ENCODE results near the gene EML1. TPM values are rescaled to one million over a fixed set of nuclear protein-coding genes. Genes with fewer than 3 reads are reported as not detected.

Gene EML1
- total RNA-seq, 3 donors from 2014 or later (not counting 1 experiment from before 2014, with no cell fraction given) = not detected

GRCh38 chr14:99966037-99966835, 173.0 kb downstream of the EML1 start:
- Mint-ChIP-seq H3K27me3 (ENCODE audit: low read depth in 2 of 2) (peaks cover 14 to 35% of the 10 kb centered on the region in 2 donors), H3K36me3 (no peaks in the 10 kb centered on the region), H3K4me1 (no peaks in the 10 kb centered on the region), H3K9me3 (no peaks in the 10 kb centered on the region), H3K27ac (no peak overlapping the region), H3K4me3 (no peak overlapping the region)
- Histone ChIP-seq H3K9me3 (ENCODE audit: control insufficient read depth, insufficient read depth, low read length) (no peaks in the 10 kb centered on the region), H3K36me3 (ENCODE audit: control insufficient read depth, insufficient read depth, low read length) (no peaks in the 10 kb centered on the region), H3K4me1 (ENCODE audit: control insufficient read depth, insufficient read depth, low read length) (peaks cover 6% of the 10 kb centered on the region), H3K27me3 (ENCODE audit: control insufficient read depth, insufficient read depth, low read length) (peaks cover 2% of the 10 kb centered on the region), H3K27ac (ENCODE audit: low read length) (no peak overlapping the region), H3K4me3 (ENCODE audit: low read length) (no peak overlapping the region)
- no peak for ATAC-seq
- 93% methylated on average over 23 of the region's 23 CpGs for WGBS (ENCODE audit: insufficient coverage)
- TF ChIP-seq CTCF (IDR thresholded peaks at IDR 0.05) = no peak
- DNase-seq = no peak
- intact Hi-C loops (cut with micrococcal nuclease) = no loop called here

GRCh38 chr14:99966912-99967311, 173.7 kb downstream of the EML1 start:
- H3K36me3 ChIP-seq (ENCODE audit: control insufficient read depth, insufficient read depth, low read length) = no peaks in the 10 kb centered on the region
- no peaks in the 10 kb centered on the region for H3K9me3 Mint-ChIP-seq
- H3K36me3 Mint-ChIP-seq = no peaks in the 10 kb centered on the region
- intact Hi-C loops (cut with micrococcal nuclease) = no loop called here
- H3K27ac ChIP-seq (ENCODE audit: low read length) = no peak overlapping the region
- peaks cover 14 to 34% of the 10 kb centered on the region in 2 donors for H3K27me3 Mint-ChIP-seq (ENCODE audit: low read depth in 2 of 2)
- TF ChIP-seq CTCF (IDR thresholded peaks at IDR 0.05) = no peak
- no peak overlapping the region for H3K4me3 Mint-ChIP-seq
- peaks cover 2% of the 10 kb centered on the region for H3K27me3 ChIP-seq (ENCODE audit: control insufficient read depth, insufficient read depth, low read length)
- no peak overlapping the region for H3K27ac Mint-ChIP-seq
- 81% methylated on average over 12 of the region's 12 CpGs for WGBS (ENCODE audit: insufficient coverage)
- H3K9me3 ChIP-seq (ENCODE audit: control insufficient read depth, insufficient read depth, low read length) = no peaks in the 10 kb centered on the region
- ATAC-seq (no peak), DNase-seq (no peak)
- peaks cover 6% of the 10 kb centered on the region for H3K4me1 ChIP-seq (ENCODE audit: control insufficient read depth, insufficient read depth, low read length)
- H3K4me3 ChIP-seq (ENCODE audit: low read length) = no peak overlapping the region
- H3K4me1 Mint-ChIP-seq = no peaks in the 10 kb centered on the region

- peaks cover 9 to 19% of the 10 kb centered on the region in 2 donors for H3K27me3 Mint-ChIP-seq (ENCODE audit: low read depth in 2 of 2)
- ATAC-seq = no peak
- Histone ChIP-seq H3K36me3 (ENCODE audit: control insufficient read depth, insufficient read depth, low read length) (no peaks in the 10 kb centered on the region), H3K4me1 (ENCODE audit: control insufficient read depth, insufficient read depth, low read length) (peaks cover 14% of the 10 kb centered on the region), H3K9me3 (ENCODE audit: control insufficient read depth, insufficient read depth, low read length) (no peaks in the 10 kb centered on the region), H3K27ac (ENCODE audit: low read length) (no peak overlapping the region), H3K27me3 (ENCODE audit: control insufficient read depth, insufficient read depth, low read length) (no peaks in the 10 kb centered on the region), H3K4me3 (ENCODE audit: low read length) (no peak overlapping the region)
- no peaks in the 10 kb centered on the region for H3K36me3 Mint-ChIP-seq
- intact Hi-C loops (cut with micrococcal nuclease) = no loop called here
- no peak for TF ChIP-seq CTCF (IDR thresholded peaks at IDR 0.05)
- no peaks in the 10 kb centered on the region for H3K9me3 Mint-ChIP-seq
- peaks cover 9 to 11% of the 10 kb centered on the region in 2 donors for H3K4me1 Mint-ChIP-seq
- peak overlapping the region; percentile 25 for H3K4me3 Mint-ChIP-seq
- WGBS (ENCODE audit: insufficient coverage) = 86% methylated on average over 11 of the region's 11 CpGs
- H3K27ac Mint-ChIP-seq = no peak overlapping the region
- DNase-seq = no peak
Measured at GRCh38 chr14:99968191-99968920, 175.1 kb downstream of the EML1 start.

Measured in natural killer cell (primary cell).